MM.1S (cell line): ENCODE data around the gene CDKN2B-AS1.

Experiments used
- DNase-seq: peaks from one replicate; pipeline ENCODE4 v3.0.0-alpha.2; 2015
- H2AFZ ChIP-seq: fragments of 300-600 bp; sonication (generic); 2 replicates; pipeline ENCODE4 v1.6.0; 2016; ENCODE audit warnings: antibody characterized with exemption, low read length
- H3F3A ChIP-seq: fragments of 300-600 bp; sonication (generic); 2 replicates; pipeline ENCODE4 v1.6.1; 2016; ENCODE audit warnings: mild to moderate bottlenecking, antibody characterized with exemption, low read length, moderate library complexity, mixed read lengths; ENCODE audit not compliant: insufficient read depth
- H3K27ac ChIP-seq: fragments of 300-600 bp; sonication (generic); 2 replicates; pipeline ENCODE4 v1.5.1; 2016; ENCODE audit warnings: mild to moderate bottlenecking, low read length
- H3K27me3 ChIP-seq: fragments of 300-600 bp; sonication (generic); replicated peaks from 2 replicates; pipeline ENCODE4 v1.6.0; 2016; ENCODE audit warnings: low read length; ENCODE audit not compliant: insufficient read depth
- H3K36me3 ChIP-seq: fragments of 300-600 bp; sonication (generic); replicated peaks from 2 replicates; pipeline ENCODE4 v1.6.1; 2016; ENCODE audit warnings: mild to moderate bottlenecking, low read length, mixed read lengths; ENCODE audit not compliant: insufficient read depth
- H3K4me1 ChIP-seq: fragments of 300-600 bp; sonication (generic); 2 replicates; pipeline ENCODE4 v1.6.1; 2016; ENCODE audit warnings: low read length, mixed read lengths
- H3K4me2 ChIP-seq: fragments of 300-600 bp; sonication (generic); 2 replicates; pipeline ENCODE4 v1.6.0; 2016; ENCODE audit warnings: low read depth, low read length
- H3K4me3 ChIP-seq: fragments of 300-600 bp; sonication (generic); 2 replicates; pipeline ENCODE4 v1.5.1; 2016; ENCODE audit warnings: low read length, mixed read lengths
- H3K79me2 ChIP-seq: fragments of 300-600 bp; sonication (generic); 2 replicates; pipeline ENCODE4 v1.6.1; 2016; ENCODE audit warnings: mixed run types, low read length, mixed read lengths
- H3K9ac ChIP-seq: fragments of 300-600 bp; sonication (generic); 2 replicates; pipeline ENCODE4 v1.6.1; 2016; ENCODE audit warnings: low read length, mixed read lengths
- H3K9me2 ChIP-seq: fragments of 300-600 bp; sonication (generic); replicated peaks from 2 replicates; pipeline ENCODE4 v1.6.1; 2016; ENCODE audit warnings: mild to moderate bottlenecking, low read length, mixed read lengths; ENCODE audit not compliant: insufficient read depth
- H3K9me3 ChIP-seq: fragments of 300-600 bp; sonication (generic); replicated peaks from 2 replicates; pipeline ENCODE4 v1.6.1; 2016; ENCODE audit warnings: mild to moderate bottlenecking, low read length, mixed read lengths; ENCODE audit not compliant: insufficient read depth
- H4K20me1 ChIP-seq: fragments of 300-600 bp; sonication (generic); 2 replicates; pipeline ENCODE4 v1.6.1; 2016; ENCODE audit warnings: mild to moderate bottlenecking, low read length, moderate library complexity, mixed read lengths; ENCODE audit not compliant: insufficient read depth
- CTCF ChIP-seq: fragments of 300-600 bp; sonication (generic); IDR thresholded peaks from 2 replicates; pipeline ENCODE4 v1.5.1; 2016; ENCODE audit warnings: antibody characterized with exemption, low read length, mixed read lengths
- EZH2 ChIP-seq: fragments of 300-600 bp; sonication (generic); optimal IDR thresholded peaks from 2 replicates; pipeline ENCODE3; 2017; ENCODE audit warnings: low read depth, mild to moderate bottlenecking, antibody characterized with exemption, low read length, mixed read lengths
- EZH2phosphoT487 ChIP-seq: fragments of 300-600 bp; sonication (generic); IDR thresholded peaks from 2 replicates; pipeline ENCODE4 v1.6.1; 2018; ENCODE audit warnings: antibody characterized with exemption, low read length

Gene CDKN2B-AS1

DNA sequence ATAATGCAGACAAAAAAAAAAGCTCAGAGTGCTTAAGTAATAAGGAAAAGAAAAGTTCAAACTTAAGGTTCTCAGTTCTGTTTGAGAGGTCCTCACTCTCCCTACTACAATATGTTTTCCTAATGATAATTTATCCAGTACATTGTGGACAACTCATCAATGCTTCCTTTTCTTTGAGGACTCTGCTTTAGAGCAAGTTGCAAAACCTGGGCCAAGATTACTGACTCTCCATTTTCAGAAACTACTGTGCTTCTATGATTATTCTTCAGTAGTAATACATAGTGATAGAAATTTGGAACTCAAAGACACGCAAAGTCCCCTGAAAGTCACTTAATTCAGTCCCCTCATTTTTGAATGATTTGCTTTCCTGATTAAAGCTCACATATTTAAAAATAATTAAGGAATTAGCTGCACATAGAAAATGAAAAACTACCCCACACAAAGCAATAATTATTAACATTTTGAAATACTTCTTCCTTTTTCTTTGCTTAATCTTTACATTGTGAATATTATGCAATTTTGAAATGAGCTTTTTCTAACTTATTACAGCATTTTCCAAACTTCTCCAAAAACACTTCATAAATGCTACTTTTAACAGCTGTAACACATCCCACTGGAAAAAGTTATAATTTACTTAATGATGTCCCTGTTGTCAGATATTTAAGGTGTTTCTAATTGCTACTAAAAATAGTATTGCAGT is 11.6 kb upstream of the CDKN2B-AS1 start:
- Histone ChIP-seq H2AFZ (no peak overlapping the region), H3K9me2 (no peaks in the 10 kb centered on the region), H3F3A (no peaks in the 10 kb centered on the region), H3K9me3 (no peaks in the 10 kb centered on the region), H3K27me3 (no peaks in the 10 kb centered on the region), H3K36me3 (no peaks in the 10 kb centered on the region), H3K4me3 (no peak overlapping the region), H3K9ac (no peak overlapping the region), H4K20me1 (no peaks in the 10 kb centered on the region), H3K27ac (no peak overlapping the region), H3K79me2 (no peaks in the 10 kb centered on the region), H3K4me2 (no peak overlapping the region), H3K4me1 (no peaks in the 10 kb centered on the region)
- no peak for TF ChIP-seq CTCF
- TF ChIP-seq EZH2, result no peak
- TF ChIP-seq EZH2phosphoT487, result no peak
- DNase-seq, result no peak

GRCh38 chr9:21983561-21983935 is 11.0 kb upstream of the CDKN2B-AS1 start:
- Histone ChIP-seq H3K4me1 (no peaks in the 10 kb centered on the region), H3F3A (no peaks in the 10 kb centered on the region), H3K9ac (no peak overlapping the region), H3K4me3 (no peak overlapping the region), H3K9me3 (no peaks in the 10 kb centered on the region), H3K27me3 (no peaks in the 10 kb centered on the region), H3K4me2 (no peak overlapping the region), H2AFZ (no peak overlapping the region), H3K36me3 (no peaks in the 10 kb centered on the region), H3K27ac (no peak overlapping the region), H3K9me2 (no peaks in the 10 kb centered on the region), H4K20me1 (no peaks in the 10 kb centered on the region), H3K79me2 (no peaks in the 10 kb centered on the region)
- TF ChIP-seq EZH2, result no peak
- no peak for TF ChIP-seq EZH2phosphoT487
- TF ChIP-seq CTCF, result no peak
- DNase-seq, result no peak

- Histone ChIP-seq H3K36me3 (no peaks in the 10 kb centered on the region), H4K20me1 (no peaks in the 10 kb centered on the region), H3K9me2 (no peaks in the 10 kb centered on the region), H3F3A (no peaks in the 10 kb centered on the region), H3K4me2 (no peak overlapping the region), H3K27ac (no peak overlapping the region), H3K4me3 (no peak overlapping the region), H3K9ac (no peak overlapping the region), H3K79me2 (no peaks in the 10 kb centered on the region), H2AFZ (no peak overlapping the region), H3K9me3 (no peaks in the 10 kb centered on the region), H3K4me1 (no peaks in the 10 kb centered on the region), H3K27me3 (no peaks in the 10 kb centered on the region)
- no peak for DNase-seq
- TF ChIP-seq EZH2phosphoT487 (no peak), EZH2 (no peak), CTCF (no peak)
Observed at GRCh38 chr9:21984101-21984500, 10.5 kb upstream of the CDKN2B-AS1 start.
